Jurkat, Clone E6-1 (cell line): ENCODE data around the gene MPZL1.
A peak's percentile ranks its signal among the peaks of the same experiment; 100 is the strongest.

ENCODE experiments used
- DNase-seq: peaks from one replicate; pipeline ENCODE4 v3.0.0-alpha.2; 2011; ENCODE audit warnings: low read depth, low spot score
- H3K4me3 ChIP-seq: 2 replicates; pipeline ENCODE4 v1.5.1; 2011; ENCODE audit warnings: mild to moderate bottlenecking, low read length, control low read depth, moderate library complexity

Gene MPZL1

DNA sequence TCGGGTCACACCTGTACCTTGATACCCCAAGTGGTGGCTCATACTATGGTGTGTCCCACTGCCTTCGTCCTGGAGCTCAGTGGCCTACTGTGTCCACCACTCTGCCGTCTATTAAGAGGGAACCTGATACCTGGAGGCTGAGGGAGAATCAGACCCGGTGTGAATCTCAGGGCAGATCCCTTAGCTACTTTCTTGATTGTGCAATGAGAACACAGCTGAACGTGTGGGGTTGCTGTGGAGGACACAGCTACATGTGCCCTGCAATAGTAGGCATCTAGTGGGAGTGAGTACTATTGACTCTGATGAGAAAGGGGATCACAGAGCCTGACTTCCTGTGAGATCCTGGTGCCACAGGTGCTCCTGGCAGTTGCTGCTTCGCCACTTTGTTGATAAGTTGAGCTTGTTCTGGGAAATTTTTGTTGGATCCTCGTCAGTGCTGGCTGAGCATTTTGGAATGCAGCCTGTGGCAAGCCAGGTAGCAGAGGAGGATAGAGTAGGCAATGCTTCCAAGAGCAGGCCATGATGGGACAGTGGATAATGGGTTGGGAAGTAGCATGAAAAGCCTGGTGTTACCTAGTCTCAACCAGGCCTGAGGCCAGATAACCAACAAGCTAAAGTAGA is 28.2 kb upstream of the MPZL1 start:
- DNase-seq, result no peak
- H3K4me3 ChIP-seq, result no peak overlapping the region

DNA sequence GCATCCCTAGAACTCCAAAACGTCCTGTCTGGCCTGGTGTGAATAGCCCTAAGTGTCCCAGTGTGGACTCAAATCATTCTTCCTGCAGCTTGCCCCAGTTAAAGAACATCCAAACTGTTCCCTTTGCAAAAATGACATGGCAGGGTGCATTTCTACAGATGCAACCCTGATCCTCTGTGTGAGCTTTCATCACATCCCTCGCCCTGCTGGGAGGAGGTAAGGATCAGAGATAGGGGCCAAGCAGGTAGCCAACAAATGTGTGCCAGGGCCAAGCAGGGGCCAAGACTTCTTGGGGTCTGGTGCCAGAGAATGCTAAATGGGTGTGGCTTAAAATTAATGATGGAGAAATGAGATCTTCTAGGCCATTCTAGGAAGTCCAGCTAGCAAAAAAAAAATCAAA is 27.1 kb upstream of the MPZL1 start:
- no peak for DNase-seq
- no peak overlapping the region for H3K4me3 ChIP-seq

DNA sequence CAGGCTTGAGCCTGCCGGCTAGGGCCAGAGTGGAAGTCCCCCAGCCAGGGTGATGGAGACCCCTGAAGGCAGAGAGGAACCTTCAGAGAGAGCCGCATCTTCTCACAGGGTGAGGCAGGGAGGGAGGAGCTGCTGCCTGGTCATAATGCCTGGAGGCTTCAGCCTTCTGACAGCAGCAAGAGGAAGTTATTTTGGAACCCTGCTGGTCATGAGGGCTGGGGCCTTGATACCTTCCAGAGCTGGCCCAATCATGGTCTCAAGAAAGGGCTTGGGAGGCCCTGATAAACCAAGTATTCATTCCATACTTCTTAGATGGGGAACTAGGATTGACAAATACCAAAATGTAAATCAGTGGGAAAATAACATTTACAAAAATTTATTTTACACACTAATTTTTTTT is 26.6 kb upstream of the MPZL1 start:
- no peak overlapping the region for H3K4me3 ChIP-seq
- no peak for DNase-seq

DNA sequence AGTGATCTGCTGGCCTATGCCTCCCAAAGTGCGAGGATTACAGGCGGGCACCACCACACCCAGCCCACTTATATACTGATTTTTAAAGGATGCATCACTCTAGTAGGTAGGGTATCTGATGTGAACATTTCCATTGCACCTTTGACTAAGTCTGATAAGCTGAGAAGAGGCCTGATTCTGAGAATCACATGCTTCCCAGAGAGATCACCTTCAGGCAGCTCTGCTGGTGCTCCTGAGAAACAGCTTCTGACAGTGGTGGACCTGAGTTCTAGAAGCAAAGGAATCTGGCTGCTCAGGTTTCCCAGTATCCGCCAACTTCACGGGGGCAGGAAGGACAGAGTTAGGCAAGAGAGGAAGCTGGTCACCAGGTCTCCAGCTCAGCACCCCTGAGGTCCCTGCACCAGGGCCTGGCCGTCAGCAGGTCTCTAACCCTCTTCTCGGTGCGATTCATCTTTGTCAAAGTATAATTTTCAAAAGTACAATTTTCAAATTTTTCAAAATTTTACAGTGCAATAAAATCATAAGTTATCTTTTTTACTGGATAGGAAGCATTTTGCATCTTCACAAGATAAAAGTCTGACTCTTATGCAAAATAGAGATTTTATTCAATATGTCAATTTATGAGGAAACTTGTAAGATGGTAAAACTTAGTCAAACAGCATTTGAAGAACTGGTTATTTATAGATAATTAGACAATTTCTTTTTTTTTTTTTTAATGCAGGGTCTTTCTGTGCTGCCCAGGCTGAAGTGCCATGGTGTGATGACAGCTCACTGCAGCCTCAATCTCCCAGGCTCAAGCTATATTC is 25.8 kb upstream of the MPZL1 start:
- H3K4me3 ChIP-seq, result no peak overlapping the region
- no peak for DNase-seq

DNA sequence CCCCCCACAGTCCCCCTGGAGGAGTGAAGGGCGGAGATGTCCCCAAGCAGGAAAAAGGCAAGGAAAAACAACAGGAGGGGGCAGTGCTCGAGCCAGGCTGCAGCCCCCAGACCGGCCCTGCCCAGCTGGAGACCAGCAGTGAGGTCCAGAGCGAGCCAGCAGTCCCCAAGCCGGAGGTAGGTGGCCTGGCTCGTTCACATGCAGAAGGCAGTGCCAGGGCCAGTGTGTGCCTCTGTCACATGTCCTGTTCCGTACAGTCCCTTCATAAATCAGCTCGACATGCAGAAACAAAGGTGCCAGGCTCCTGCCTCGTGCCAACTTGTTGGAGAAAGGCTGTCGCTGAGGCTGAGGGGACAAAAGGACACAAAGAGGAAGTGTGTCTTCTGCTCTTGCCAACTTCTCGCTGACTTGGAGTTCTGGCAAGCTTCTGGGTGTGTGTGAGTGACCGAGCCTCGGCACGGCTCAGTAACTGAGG is 24.1 kb upstream of the MPZL1 start:
- DNase-seq, result no peak
- no peak overlapping the region for H3K4me3 ChIP-seq

DNA sequence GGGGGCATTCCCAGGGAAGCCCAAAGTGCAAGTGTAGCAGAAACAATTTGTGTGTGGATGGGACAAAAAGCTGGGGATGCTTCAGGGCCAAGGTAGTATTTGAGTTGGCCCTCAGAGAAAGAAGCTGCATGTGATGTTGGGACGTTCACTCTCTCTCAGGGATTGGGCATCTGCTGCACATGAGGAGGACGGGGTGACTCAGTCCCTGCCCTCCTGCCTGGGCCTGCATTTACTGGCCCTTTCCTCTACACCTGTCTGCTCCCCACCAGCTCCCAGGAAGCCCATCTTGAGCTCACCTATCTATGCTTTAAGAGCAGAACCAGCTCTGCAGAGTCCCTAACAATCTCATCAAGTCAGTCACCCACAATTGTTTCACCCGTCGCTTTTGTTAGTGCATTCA is 23.5 kb upstream of the MPZL1 start:
- DNase-seq, result no peak
- H3K4me3 ChIP-seq, result no peak overlapping the region

DNA sequence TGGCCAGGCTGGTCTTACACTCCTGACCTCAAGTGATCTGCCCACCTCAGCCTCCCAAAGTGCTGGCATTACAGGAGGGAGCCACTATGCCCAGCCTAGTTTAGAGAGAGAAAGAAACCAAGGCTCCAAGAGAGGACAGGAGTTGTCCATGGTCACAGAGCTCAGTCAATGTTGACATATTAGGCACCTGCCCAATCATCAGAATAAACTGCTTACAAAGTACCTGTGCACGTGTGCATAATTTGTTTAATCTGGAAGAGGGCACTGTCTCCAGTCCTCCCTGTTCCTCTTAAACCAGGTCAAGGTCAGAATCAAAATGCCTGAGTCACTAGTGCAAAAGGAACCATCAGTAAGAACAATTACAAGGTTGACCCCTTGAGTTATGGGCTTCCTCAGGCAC is 20.3 kb upstream of the MPZL1 start:
- DNase-seq, result no peak
- no peak overlapping the region for H3K4me3 ChIP-seq

DNA sequence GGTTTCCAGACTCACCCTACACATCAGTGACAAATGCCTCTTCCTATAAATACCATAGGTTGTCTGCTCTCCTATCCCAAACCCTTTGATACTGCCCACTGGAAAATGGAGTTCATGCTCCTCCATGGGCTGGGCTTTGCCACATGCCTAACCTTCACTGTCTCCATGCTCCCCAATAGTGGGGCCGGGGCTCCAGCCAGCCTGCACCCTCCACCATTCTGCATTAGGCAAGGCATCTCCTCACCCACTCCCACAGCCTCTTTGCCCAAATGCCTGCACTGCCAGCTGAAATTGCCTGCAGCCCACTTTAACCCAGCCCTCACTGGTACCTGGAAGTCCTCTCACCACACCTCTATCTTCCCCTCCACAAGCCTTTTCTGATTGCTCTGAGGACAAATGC is 18.2 kb upstream of the MPZL1 start:
- DNase-seq, result no peak
- no peak overlapping the region for H3K4me3 ChIP-seq

DNA sequence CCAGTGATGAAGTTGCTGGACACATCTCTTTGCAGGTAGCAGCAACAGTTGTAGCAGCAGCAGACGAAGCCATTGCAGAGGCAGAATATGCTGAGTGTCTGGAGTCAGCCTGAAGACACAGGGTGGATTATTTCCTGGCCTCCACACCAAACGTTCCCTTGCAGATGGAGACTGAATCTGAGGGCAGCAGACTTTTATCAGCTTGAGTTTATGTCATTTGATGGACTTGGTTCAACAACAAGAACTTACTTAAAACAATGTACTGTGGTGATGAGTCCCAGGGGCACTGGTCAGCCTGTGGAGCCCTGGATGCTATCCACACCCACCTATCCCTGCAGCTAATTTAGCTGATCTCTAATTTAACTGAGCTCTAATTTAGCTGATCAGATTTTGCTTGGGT is 17.1 kb upstream of the MPZL1 start:
- no peak for DNase-seq
- no peak overlapping the region for H3K4me3 ChIP-seq

DNA sequence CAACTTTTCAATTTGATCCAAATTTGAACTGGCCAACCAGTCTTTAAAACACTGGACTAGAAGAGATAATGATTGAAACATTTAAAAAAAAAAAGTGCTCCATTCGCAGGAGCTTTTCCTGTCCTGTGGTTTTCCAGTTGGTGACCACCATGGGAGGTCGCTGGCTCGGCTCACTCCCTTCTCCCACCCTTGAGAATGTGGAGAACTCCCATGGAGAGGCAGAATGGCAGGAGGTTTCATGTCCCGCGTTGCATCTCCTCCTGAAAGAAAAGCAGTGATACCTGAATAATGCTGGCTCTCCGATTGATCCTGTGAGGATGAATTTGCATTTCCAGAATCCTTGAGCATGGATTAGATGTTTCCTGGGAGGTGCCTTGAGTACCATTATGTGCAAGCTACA is 16.5 kb upstream of the MPZL1 start:
- DNase-seq, result no peak
- H3K4me3 ChIP-seq, result no peak overlapping the region

DNA sequence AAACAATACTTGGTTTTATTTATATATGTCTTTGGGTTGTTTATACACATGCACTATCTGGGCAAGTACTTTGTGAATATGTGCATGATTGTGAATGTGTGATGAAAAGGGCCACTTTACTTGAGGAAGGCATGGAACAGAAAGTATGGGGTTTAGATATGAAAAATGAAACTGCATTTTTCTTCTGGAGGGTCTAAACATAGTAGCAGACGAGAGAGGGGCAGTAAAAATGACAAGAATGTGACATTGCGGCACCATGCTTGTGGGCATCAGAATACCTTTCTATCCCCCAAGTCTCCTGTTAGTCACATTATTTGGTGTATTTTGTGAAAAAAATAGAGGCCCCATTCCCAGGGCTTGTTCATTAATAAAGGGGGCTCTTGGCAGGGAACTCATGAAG is 15.4 kb upstream of the MPZL1 start:
- no peak for DNase-seq
- no peak overlapping the region for H3K4me3 ChIP-seq

DNA sequence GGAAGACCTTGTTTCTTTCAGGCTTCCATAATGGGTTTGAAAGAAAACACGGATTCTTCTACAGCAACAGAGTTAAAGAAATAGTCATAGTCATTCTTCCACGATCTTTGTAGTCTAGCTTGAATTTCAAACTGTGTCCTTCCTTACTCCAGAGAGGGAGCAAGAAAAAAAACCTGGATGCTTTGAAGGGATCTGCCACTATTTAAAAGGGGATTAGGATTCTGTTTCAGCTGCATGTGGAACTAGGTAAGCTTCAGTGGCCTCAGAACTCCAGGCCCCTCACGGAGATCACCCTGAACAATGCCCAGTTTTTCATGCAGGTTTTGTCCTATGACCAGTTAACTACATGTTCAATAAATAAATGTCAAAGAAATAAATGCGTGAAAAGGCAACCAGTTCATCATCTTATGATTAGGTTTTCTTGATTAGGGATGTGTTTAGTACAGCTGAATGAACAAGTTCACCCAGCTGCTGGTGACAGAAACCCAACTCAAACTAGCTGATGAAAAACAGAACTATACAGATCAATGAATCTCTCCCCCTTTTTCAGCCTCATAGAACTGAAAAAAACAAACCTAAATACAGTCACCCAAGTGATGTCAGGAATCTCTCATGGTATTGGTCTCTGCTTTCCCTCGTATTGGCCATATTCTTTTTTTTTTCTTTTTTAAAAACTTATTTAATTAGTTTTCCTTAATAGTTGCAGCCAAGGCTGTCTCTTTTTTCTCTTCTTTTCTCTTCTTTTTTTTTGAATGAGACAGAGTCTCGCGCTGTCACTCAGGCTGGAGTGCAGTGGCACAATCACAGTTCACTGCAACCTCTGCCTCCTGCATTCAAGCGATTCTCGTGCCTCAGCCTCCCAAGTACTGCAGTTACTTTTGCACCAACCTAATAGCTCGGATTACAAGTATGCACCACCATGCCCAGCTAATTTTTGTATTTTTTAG is 14.6 kb upstream of the MPZL1 start:
- DNase-seq, result no peak
- no peak overlapping the region for H3K4me3 ChIP-seq

DNA sequence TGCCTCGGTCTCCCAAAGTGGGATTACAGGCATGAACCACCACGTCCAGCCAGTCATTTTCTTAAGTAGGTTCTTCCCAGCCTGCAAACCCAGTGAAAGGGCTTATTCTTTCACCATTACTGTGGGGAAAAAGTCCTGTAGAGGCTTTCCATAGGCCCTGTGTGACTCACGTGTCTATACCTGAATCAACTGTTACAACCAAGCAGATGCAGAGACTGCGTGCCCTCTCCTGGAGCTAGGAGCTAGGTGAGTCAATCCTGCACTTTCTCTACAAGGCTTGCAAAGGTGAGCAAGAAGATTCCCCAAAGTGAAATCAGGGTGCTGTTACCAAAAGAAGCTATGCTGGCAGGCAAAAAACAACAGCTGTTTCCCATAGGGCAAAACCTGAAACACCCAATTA is 13.8 kb upstream of the MPZL1 start:
- H3K4me3 ChIP-seq, result no peak overlapping the region
- DNase-seq, result no peak

DNA sequence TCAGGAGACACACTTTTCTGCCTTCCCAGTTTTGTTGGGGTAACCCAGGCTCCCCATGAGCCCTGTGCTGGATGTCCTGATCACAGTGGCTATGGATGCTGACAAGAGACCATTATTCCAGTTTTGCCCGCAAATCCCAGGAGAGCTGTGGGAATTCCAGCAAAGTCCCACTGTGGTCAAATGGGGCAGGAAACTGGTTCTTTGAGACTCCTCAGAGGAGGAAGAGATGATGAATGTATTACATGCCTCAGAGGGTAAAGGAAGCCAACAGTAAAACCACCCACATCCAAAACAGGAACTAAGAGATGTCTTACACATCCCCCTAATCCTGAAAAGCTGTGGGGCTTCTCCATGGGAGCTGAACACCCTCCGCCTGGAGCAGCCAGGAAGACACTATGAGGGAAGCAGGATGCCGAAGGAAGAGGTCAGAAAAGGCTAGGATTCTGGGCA is 12.8 kb upstream of the MPZL1 start:
- DNase-seq, result no peak
- no peak overlapping the region for H3K4me3 ChIP-seq

DNA sequence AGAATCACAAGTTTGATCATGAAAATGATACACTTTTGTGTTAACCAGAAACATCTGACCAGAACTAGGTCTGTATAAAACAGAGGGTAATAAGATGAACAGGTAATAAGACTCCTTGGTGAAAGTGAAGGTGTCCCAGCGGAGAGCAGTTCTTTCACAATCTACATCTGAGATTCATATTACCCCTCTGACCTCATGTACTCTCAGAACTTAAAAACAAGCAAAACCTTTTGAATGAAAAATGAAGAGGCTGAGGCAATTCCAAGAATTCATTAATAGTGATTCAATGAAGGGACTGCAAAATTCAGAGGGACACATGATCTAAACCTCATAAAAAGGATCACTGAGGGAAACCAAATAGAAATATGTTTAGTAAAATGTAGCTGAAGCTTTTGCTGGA is 10.9 kb upstream of the MPZL1 start:
- no peak overlapping the region for H3K4me3 ChIP-seq
- DNase-seq, result no peak

DNA sequence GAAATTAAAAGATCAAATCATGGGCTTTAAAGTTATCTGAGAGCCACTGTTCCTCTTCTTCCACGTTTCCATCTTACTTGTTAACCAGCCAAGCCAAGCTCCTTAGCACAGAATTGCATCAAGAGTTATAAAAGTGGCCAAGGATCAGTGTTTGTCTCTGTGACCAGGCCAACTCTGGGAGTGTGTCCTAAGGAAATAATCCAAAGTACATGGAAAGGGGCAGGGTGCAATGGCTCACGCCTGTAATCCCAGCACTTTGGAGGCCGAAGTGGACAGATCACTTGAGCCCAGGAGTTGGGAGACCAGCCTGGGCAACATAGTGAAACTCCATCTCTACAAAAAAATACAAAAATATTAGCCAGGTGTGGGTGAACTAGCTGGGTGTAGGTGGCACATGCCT is 10.0 kb upstream of the MPZL1 start:
- no peak overlapping the region for H3K4me3 ChIP-seq
- no peak for DNase-seq

DNA sequence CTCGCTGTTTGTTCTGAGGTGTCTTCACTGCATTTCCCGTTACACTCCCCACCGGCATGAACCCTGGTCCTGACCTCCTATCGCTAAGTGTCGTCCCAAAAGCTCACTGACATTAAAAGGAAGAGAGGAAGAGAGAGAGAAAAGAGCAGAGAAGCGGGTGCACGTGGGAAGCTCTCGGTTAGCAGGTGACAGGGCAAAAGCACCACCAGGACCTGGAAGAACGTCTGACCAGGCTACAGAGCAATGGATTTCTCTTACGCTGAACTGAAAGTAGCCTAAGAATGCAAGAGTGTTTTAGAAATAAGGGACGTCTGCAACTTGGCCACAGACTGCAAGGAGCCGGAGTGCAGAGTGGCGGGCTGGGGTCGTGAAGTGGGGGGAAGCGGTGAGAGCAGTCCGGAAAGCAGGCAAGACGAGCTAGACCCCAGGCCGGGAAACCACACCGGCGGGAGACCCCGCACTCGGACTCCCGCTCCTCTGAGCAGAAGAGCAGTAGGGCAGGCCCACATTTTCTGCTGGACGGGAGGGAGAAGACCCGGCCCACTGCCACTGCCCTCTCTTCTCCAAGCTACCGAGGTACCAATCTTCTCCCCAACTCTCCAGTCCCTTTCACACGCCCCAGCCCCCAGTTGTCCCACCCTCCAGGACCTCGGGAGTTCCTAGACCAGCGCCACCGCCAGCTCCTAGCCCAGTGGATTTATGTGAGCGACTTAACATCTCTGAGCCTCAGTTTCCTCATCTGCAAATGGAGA is 8.3 kb upstream of the MPZL1 start:
- H3K4me3 ChIP-seq, result peak overlapping the region; percentile 66
- no peak for DNase-seq

DNA sequence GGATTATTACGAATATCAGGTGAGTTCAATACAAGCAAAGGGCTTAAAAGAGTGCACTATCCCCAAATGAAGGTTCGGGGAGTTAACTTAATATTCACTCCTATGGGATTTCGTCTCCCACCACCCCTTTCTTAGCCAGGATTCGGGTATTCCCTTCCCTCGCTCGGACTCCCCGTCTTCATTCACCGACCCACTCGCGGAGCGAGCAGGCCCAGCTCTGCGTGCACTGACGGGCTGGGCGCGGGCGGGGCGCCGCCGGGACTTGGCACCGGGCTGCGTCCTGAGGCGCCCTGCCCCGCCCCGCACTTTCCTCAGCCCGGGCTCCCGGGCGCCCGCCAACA is 7.7 kb upstream of the MPZL1 start:
- peak overlapping the region; percentile 66 for H3K4me3 ChIP-seq
- DNase-seq, result no peak

DNA sequence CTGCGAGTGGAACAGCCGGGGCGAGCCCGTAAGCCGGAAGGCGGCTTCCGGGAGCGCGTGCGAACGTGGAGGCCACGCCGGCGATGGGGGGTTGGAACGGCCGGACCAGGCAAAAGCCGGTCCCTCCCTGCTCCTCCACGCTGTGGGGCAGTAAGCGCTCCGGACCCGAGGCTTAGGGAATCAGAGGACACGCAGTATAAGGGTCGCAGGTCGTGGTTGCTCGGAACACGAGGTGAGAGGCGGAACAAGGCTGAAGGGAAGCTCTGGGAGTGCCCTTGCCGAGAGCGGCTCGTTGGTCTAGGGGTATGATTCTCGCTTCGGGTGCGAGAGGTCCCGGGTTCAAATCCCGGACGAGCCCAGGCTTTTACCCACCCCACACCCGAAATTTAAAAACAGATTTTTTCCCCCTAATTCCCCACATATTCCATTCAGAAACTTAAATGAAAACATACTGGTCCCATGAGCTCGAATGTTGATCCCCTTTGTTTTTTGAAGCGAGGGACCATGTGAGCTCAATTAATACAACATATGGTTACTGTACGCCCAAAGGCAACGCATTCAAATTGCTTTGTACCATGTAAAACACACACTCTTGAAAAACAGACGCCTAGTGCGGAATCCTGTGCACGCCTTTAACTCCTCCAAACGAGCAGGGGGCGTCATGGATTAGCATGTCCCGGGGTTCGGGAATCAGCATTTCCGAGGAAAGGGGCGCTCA is 7.2 kb upstream of the MPZL1 start:
- peak overlapping the region; percentile 66 for H3K4me3 ChIP-seq
- peak; percentile 80 for DNase-seq
